Measurements from ENCODE around the gene PYGM.

Gene PYGM

GRCh38 chr11:64724863-64725532, 34.8 kb downstream of the PYGM start:
- Histone ChIP-seq H3K27ac (replicated peaks) (no peak overlapping the region), H3K4me3 (replicated peaks; ENCODE audit: insufficient read depth, low read length) (no peak overlapping the region), H3K27me3 (ENCODE audit: insufficient read depth, poor library complexity, severe bottlenecking) (peaks cover 7% of the 10 kb centered on the region)
- TF ChIP-seq GABPA (IDR thresholded peaks at IDR 0.05; ENCODE audit: low read depth) = no peak
- peak; percentile 43; the same call in 1 of the 2 replicates for TF ChIP-seq POLR2AphosphoS5 (IDR thresholded peaks at IDR 0.05; ENCODE audit: low read depth)
- no peak for DNase-seq (ENCODE audit: low read depth in 1 of 2, low spot score in 1 of 2)

DNA sequence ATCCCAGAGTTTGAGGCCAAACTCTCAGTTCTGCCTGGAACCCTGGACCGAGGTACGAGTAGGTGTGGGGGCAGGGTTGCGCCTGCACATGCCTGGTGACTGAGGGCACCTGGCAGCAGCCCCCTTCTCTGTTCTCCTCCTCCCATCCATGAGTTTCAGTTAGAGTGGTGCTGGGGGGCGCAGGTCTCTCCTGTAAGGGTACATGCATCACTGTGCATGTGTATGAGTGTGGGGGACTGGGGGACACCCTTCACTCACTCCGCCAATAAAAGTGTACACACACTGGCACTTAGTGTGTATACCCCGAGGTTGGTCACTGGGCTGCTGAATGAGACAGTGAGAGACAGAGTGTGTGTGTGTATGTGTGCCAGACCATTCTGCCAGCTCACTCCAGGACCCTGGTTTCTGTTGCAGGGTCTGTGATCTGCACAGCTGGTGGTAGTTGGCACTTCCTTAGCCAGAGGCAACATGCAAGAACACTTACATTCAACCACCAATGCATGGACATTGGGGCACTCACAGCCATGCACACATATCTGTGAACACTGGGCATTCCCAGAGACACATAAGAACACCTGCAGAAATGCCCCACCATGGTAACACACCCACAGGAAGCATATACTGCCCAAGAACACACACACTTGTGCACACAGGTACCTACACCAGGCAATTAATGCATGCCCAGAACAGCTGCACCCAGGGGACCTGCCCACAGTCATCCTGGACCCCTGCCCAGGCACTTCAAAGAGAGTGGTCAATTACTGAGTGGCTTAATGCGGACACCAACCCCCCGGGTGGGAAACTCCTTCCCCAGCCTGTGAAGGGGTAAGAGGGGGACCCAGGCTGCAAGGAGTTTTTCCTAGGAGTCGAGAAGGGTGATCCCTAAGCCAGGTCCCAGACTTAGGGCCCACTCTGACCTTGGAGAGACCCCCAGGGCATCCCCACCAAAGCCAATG, 35.6 kb downstream of the PYGM start:
- no peak for DNase-seq (ENCODE audit: low read depth in 1 of 2, low spot score in 1 of 2)
- Histone ChIP-seq H3K27me3 (ENCODE audit: insufficient read depth, poor library complexity, severe bottlenecking) (peaks cover 7% of the 10 kb centered on the region), H3K4me3 (replicated peaks; ENCODE audit: insufficient read depth, low read length) (no peak overlapping the region), H3K27ac (replicated peaks) (no peak overlapping the region)
- TF ChIP-seq POLR2AphosphoS5 (IDR thresholded peaks at IDR 0.05; ENCODE audit: low read depth) (peak; percentile 16; the same call in 1 of the 2 replicates), REST (IDR thresholded peaks at IDR 0.05; ENCODE audit: insufficient replicate concordance, low read depth) (no peak)

GRCh38 chr11:64723117-64723906, 36.5 kb downstream of the PYGM start, which contains the start of gene NRXN2:
TSS of gene NRXN2 (minus strand) at chr11:64723197. CDS start at chr11:64713699, 9,498 bp downstream.
- DNase-seq (ENCODE audit: low read depth in 1 of 2, low spot score in 1 of 2) = peak; percentile 67 to 73
- Histone ChIP-seq H3K27ac (replicated peaks) (no peak within 1 kb of the TSS), H3K27me3 (ENCODE audit: insufficient read depth, poor library complexity, severe bottlenecking) (peaks cover 7% of the 10 kb centered on the region), H3K4me3 (replicated peaks; ENCODE audit: insufficient read depth, low read length) (peak within 1 kb of the TSS; percentile 63)
- TF ChIP-seq, protein P1, sequence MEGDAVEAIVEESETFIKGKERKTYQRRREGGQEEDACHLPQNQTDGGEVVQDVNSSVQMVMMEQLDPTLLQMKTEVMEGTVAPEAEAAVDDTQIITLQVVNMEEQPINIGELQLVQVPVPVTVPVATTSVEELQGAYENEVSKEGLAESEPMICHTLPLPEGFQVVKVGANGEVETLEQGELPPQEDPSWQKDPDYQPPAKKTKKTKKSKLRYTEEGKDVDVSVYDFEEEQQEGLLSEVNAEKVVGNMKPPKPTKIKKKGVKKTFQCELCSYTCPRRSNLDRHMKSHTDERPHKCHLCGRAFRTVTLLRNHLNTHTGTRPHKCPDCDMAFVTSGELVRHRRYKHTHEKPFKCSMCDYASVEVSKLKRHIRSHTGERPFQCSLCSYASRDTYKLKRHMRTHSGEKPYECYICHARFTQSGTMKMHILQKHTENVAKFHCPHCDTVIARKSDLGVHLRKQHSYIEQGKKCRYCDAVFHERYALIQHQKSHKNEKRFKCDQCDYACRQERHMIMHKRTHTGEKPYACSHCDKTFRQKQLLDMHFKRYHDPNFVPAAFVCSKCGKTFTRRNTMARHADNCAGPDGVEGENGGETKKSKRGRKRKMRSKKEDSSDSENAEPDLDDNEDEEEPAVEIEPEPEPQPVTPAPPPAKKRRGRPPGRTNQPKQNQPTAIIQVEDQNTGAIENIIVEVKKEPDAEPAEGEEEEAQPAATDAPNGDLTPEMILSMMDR (IDR thresholded peaks at IDR 0.05; ENCODE audit: insufficient read depth, low read length) = peak; percentile 73
- TF ChIP-seq REST (IDR thresholded peaks at IDR 0.05; ENCODE audit: insufficient replicate concordance, low read depth) (no peak), GABPA (IDR thresholded peaks at IDR 0.05; ENCODE audit: low read depth) (no peak), SPI1 (IDR thresholded peaks at IDR 0.05; ENCODE audit: borderline replicate concordance, low read depth) (no peak), POLR2AphosphoS5 (IDR thresholded peaks at IDR 0.05; ENCODE audit: low read depth) (no peak)

DNA sequence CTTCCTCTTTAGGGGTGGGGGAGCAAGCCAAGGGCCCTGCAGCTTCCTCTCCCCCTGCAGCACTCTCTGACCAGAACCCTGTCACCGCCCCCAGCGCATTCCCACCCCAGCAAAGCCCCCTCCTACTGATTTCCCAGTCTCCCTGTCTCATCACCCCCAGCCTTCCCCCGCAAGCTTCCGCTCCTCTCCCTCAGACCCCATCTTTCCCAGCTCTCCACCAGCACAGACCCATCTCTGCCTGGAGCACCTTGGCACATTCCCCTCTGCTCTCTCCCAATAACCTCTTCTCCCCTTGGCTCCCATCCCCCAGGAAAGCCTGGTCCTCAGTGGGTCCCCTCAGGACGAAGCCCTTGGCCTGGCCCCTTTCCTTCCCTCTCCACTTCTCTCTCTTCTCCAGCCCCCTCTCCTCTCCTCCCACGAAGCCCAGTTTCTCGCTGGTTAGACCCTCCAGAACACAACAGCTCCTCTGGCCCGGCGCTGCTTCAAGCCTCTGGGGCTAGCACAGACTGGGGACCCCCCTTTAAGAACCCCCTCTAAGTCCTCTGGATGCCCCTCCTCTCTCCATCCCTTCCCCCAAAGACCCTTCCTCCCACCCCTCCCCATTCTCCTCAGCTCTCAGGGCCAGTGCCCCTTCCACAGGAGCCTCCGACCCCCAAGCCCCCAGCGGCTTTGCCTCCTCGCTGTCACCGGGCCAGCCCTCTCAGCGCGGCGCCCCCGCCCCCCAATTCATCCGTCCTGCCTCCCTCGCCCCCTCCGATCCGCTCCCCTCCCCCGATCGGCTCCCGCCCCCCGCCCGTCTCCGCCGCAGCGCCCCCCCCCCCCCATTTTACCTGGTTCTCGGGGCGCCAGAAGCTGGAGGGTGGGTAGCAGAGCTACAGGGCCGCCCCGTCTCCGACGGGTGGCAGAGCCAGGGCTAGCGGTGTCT, 37.4 kb downstream of the PYGM start:
- Histone ChIP-seq H3K27me3 (ENCODE audit: insufficient read depth, poor library complexity, severe bottlenecking) (peaks cover 7% of the 10 kb centered on the region), H3K27ac (replicated peaks) (no peak overlapping the region), H3K4me3 (replicated peaks; ENCODE audit: insufficient read depth, low read length) (no peak overlapping the region)
- TF ChIP-seq POLR2AphosphoS5 (IDR thresholded peaks at IDR 0.05; ENCODE audit: low read depth) (no peak), GABPA (IDR thresholded peaks at IDR 0.05; ENCODE audit: low read depth) (no peak), REST (IDR thresholded peaks at IDR 0.05; ENCODE audit: insufficient replicate concordance, low read depth) (no peak), SPI1 (IDR thresholded peaks at IDR 0.05; ENCODE audit: borderline replicate concordance, low read depth) (no peak)
- TF ChIP-seq, protein P1 (IDR thresholded peaks at IDR 0.05; ENCODE audit: insufficient read depth, low read length) = no peak
- DNase-seq (ENCODE audit: low read depth in 1 of 2, low spot score in 1 of 2) = no peak

All from HL-60 (cell line).